Measurements from ENCODE around the gene ADAMTSL1.

Gene ADAMTSL1

GRCh38 chr9:18448101-18448500 lies 25.9 kb upstream of the ADAMTSL1 start:
- Histone ChIP-seq H3K9ac (ENCODE audit: low read depth, low read length, poor library complexity, severe bottlenecking) (no peak overlapping the region), H3K36me3 (ENCODE audit: insufficient read depth, low read length) (no peaks in the 10 kb centered on the region), H3K4me3 (ENCODE audit: low read length, poor library complexity, severe bottlenecking) (no peak overlapping the region), H3K79me2 (ENCODE audit: insufficient read depth, low read length) (no peaks in the 10 kb centered on the region), H3K4me2 (ENCODE audit: low read depth, low read length, poor library complexity, severe bottlenecking) (no peak overlapping the region), H4K20me1 (ENCODE audit: insufficient read depth, low read length, poor library complexity, severe bottlenecking) (no peaks in the 10 kb centered on the region), H3K9me2 (replicated peaks; ENCODE audit: low read depth, low read length) (no peaks in the 10 kb centered on the region), H3K4me1 (ENCODE audit: insufficient read depth, low read length, poor library complexity, severe bottlenecking) (no peaks in the 10 kb centered on the region), H3K27me3 (ENCODE audit: insufficient read depth, low read length, poor library complexity, severe bottlenecking) (no peaks in the 10 kb centered on the region), H3F3A (ENCODE audit: low read depth) (no peaks in the 10 kb centered on the region), H2AFZ (ENCODE audit: low read length) (no peak overlapping the region), H3K9me3 (ENCODE audit: insufficient read depth, low read depth, low read length) (no peaks in the 10 kb centered on the region)
- TF ChIP-seq EZH2phosphoT487 (IDR thresholded peaks at IDR 0.05; ENCODE audit: borderline replicate concordance) (no peak), CTCF (conservative IDR thresholded peaks at IDR 0.05; ENCODE audit: low read length) (no peak)

GRCh38 chr9:18451406-18451805 lies 22.5 kb upstream of the ADAMTSL1 start:
- H3K79me2 ChIP-seq (ENCODE audit: insufficient read depth, low read length) = no peaks in the 10 kb centered on the region
- H3K9me2 ChIP-seq (replicated peaks; ENCODE audit: low read depth, low read length) = no peaks in the 10 kb centered on the region
- no peak overlapping the region for H3K4me2 ChIP-seq (ENCODE audit: low read depth, low read length, poor library complexity, severe bottlenecking)

GRCh38 chr9:18452276-18452675 lies 21.7 kb upstream of the ADAMTSL1 start:
- H3K79me2 ChIP-seq (ENCODE audit: insufficient read depth, low read length) = no peaks in the 10 kb centered on the region

More at GRCh38 chr9:18451406-18451805, 22.5 kb upstream of the ADAMTSL1 start:
- no peak overlapping the region for H3K4me3 ChIP-seq (ENCODE audit: low read length, poor library complexity, severe bottlenecking)
- no peaks in the 10 kb centered on the region for H3F3A ChIP-seq (ENCODE audit: low read depth)
- no peaks in the 10 kb centered on the region for H3K36me3 ChIP-seq (ENCODE audit: insufficient read depth, low read length)
- no peaks in the 10 kb centered on the region for H3K27me3 ChIP-seq (ENCODE audit: insufficient read depth, low read length, poor library complexity, severe bottlenecking)
- H3K9me3 ChIP-seq (ENCODE audit: insufficient read depth, low read depth, low read length) = no peaks in the 10 kb centered on the region
- H2AFZ ChIP-seq (ENCODE audit: low read length) = no peak overlapping the region
- H4K20me1 ChIP-seq (ENCODE audit: insufficient read depth, low read length, poor library complexity, severe bottlenecking) = no peaks in the 10 kb centered on the region
- no peaks in the 10 kb centered on the region for H3K4me1 ChIP-seq (ENCODE audit: insufficient read depth, low read length, poor library complexity, severe bottlenecking)
- TF ChIP-seq EZH2phosphoT487 (IDR thresholded peaks at IDR 0.05; ENCODE audit: borderline replicate concordance) (no peak), CTCF (conservative IDR thresholded peaks at IDR 0.05; ENCODE audit: low read length) (no peak)
- H3K9ac ChIP-seq (ENCODE audit: low read depth, low read length, poor library complexity, severe bottlenecking) = no peak overlapping the region

More at GRCh38 chr9:18452276-18452675, 21.7 kb upstream of the ADAMTSL1 start:
- H3K36me3 ChIP-seq (ENCODE audit: insufficient read depth, low read length) = no peaks in the 10 kb centered on the region
- H3K9me2 ChIP-seq (replicated peaks; ENCODE audit: low read depth, low read length) = no peaks in the 10 kb centered on the region
- H3F3A ChIP-seq (ENCODE audit: low read depth) = no peaks in the 10 kb centered on the region
- no peaks in the 10 kb centered on the region for H4K20me1 ChIP-seq (ENCODE audit: insufficient read depth, low read length, poor library complexity, severe bottlenecking)
- no peaks in the 10 kb centered on the region for H3K4me1 ChIP-seq (ENCODE audit: insufficient read depth, low read length, poor library complexity, severe bottlenecking)
- no peak for TF ChIP-seq EZH2phosphoT487 (IDR thresholded peaks at IDR 0.05; ENCODE audit: borderline replicate concordance)
- TF ChIP-seq CTCF (conservative IDR thresholded peaks at IDR 0.05; ENCODE audit: low read length) = no peak
- H3K4me3 ChIP-seq (ENCODE audit: low read length, poor library complexity, severe bottlenecking) = no peak overlapping the region
- H3K4me2 ChIP-seq (ENCODE audit: low read depth, low read length, poor library complexity, severe bottlenecking) = no peak overlapping the region
- H3K9ac ChIP-seq (ENCODE audit: low read depth, low read length, poor library complexity, severe bottlenecking) = no peak overlapping the region
- H3K9me3 ChIP-seq (ENCODE audit: insufficient read depth, low read depth, low read length) = no peaks in the 10 kb centered on the region
- no peaks in the 10 kb centered on the region for H3K27me3 ChIP-seq (ENCODE audit: insufficient read depth, low read length, poor library complexity, severe bottlenecking)
- H2AFZ ChIP-seq (ENCODE audit: low read length) = no peak overlapping the region
